Stimulated activated CD4-positive, alpha-beta T cell treated with anti-CD3 and anti-CD28 coated beads, Interleukin-4, amount 100 ng/mL, for 4 hours (primary cell): ENCODE measurements around the gene SNX13.

ENCODE experiments used
- DNase-seq, 2 experiments: peaks; one replicate each; pipeline ENCODE4 v3.0.0-alpha.2; 2020

SNX13 gene

GRCh38 chr7:17940302-17940883 lies at the start of gene SNX13:
Gene SNX13 (minus strand): TSS chr7:17940494. CDS start chr7:17940295, 199 bp downstream.
- peak; percentile 87 to 88 for DNase-seq

GRCh38 chr7:17989546-17989945 lies 49.3 kb upstream of the SNX13 start:
- DNase-seq = no peak

GRCh38 chr7:17988858-17989257 lies 48.6 kb upstream of the SNX13 start:
- no peak for DNase-seq

- no peak for DNase-seq
Measured at GRCh38 chr7:17988141-17988540, 47.8 kb upstream of the SNX13 start.

GRCh38 chr7:17986851-17987250 lies 46.6 kb upstream of the SNX13 start:
- DNase-seq = no peak

GRCh38 chr7:17985473-17986239 lies 45.4 kb upstream of the SNX13 start:
- DNase-seq = no peak

- no peak for DNase-seq
Measured at GRCh38 chr7:17984288-17984687, 44.0 kb upstream of the SNX13 start.

GRCh38 chr7:17983221-17984062 lies 43.1 kb upstream of the SNX13 start:
- DNase-seq = no peak

GRCh38 chr7:17976952-17977351 lies 36.7 kb upstream of the SNX13 start:
- no peak for DNase-seq

- no peak for DNase-seq
Measured at GRCh38 chr7:17971411-17971810, 31.1 kb upstream of the SNX13 start.

- no peak for DNase-seq
Measured at GRCh38 chr7:17968791-17969715, 28.8 kb upstream of the SNX13 start.

- DNase-seq = no peak
Measured at GRCh38 chr7:17966706-17967105, 26.4 kb upstream of the SNX13 start.

- no peak for DNase-seq
Measured at GRCh38 chr7:17965603-17966002, 25.3 kb upstream of the SNX13 start.

- no peak for DNase-seq
Measured at GRCh38 chr7:17963281-17963680, 23.0 kb upstream of the SNX13 start.

GRCh38 chr7:17962652-17963051 lies 22.4 kb upstream of the SNX13 start:
- no peak for DNase-seq

- DNase-seq = no peak
Measured at GRCh38 chr7:17957871-17958270, 17.6 kb upstream of the SNX13 start.

GRCh38 chr7:17952387-17952786 lies 12.1 kb upstream of the SNX13 start:
- DNase-seq = no peak

- DNase-seq = no peak
Measured at GRCh38 chr7:17951742-17952254, 11.5 kb upstream of the SNX13 start.

- DNase-seq = no peak
Measured at GRCh38 chr7:17948526-17949238, 8.4 kb upstream of the SNX13 start.

GRCh38 chr7:17947620-17948019 lies 7.3 kb upstream of the SNX13 start:
- DNase-seq = no peak

GRCh38 chr7:17946591-17946990 lies 6.3 kb upstream of the SNX13 start:
- no peak for DNase-seq

- no peak for DNase-seq
Measured at GRCh38 chr7:17944720-17945119, 4.4 kb upstream of the SNX13 start.
